Esophagus squamous epithelium (tissue), 4 donors: ENCODE results near the gene CAMK2D.

Experiments
- CTCF ChIP-seq, 6 experiments: fragments of 450-650 bp in 4 of 6; fragments of 200-600 bp in 2 of 6; sonication (generic) in 2 of 6; IDR thresholded peaks; one replicate each; pipeline ENCODE4 v1.5.1; 2016 to 2019; ENCODE audit warnings: antibody characterized with exemption in 6 of 6, mild to moderate bottlenecking in 4 of 6, moderate library complexity in 4 of 6
- POLR2A ChIP-seq, 4 donors: fragments of 450-650 bp; IDR thresholded peaks; one replicate each; pipeline ENCODE4 v1.6.1; 2017; ENCODE audit warnings: antibody characterized with exemption in 4 of 4, mild to moderate bottlenecking in 4 of 4, moderate library complexity in 3 of 4

DNA sequence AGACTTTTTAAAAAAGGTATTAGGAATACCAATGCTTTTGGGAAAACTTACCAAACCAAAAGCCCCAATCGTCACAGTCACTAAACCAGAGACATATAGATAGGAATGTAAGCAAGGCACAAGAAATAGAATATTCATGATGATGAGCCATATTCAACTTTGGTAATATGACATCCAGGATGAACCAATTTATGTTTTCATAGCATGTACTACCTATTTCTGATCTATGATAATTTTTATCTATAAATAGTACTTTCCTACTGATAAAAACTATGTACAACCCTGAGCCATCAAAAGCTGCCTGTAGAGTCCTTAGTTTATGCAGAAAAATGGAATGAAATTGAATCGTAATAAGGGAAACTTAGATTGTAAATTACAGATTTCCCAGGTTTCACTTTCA lies 18.9 kb downstream of the CAMK2D start:
- TF ChIP-seq CTCF (IDR thresholded peaks at IDR 0.05) = no peak
- no peak for TF ChIP-seq POLR2A (IDR thresholded peaks at IDR 0.05)
